ENCODE data around the gene SCAF1. TPM values are rescaled to one million over a fixed set of nuclear protein-coding genes. Genes with fewer than 3 reads are reported as not detected.

SCAF1 gene
- total and polyA plus RNA-seq, 2 of the 13 experiments (the other 11 are each of a cell fraction or from before 2014, with no cell fraction given) = 3.3 to 6.1 TPM

GRCh38 chr19:49676784-49677230, 34.8 kb downstream of the SCAF1 start (continued):
- TF ChIP-seq, protein P1, sequence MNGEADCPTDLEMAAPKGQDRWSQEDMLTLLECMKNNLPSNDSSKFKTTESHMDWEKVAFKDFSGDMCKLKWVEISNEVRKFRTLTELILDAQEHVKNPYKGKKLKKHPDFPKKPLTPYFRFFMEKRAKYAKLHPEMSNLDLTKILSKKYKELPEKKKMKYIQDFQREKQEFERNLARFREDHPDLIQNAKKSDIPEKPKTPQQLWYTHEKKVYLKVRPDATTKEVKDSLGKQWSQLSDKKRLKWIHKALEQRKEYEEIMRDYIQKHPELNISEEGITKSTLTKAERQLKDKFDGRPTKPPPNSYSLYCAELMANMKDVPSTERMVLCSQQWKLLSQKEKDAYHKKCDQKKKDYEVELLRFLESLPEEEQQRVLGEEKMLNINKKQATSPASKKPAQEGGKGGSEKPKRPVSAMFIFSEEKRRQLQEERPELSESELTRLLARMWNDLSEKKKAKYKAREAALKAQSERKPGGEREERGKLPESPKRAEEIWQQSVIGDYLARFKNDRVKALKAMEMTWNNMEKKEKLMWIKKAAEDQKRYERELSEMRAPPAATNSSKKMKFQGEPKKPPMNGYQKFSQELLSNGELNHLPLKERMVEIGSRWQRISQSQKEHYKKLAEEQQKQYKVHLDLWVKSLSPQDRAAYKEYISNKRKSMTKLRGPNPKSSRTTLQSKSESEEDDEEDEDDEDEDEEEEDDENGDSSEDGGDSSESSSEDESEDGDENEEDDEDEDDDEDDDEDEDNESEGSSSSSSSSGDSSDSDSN (CRISPR knock-in tag; IDR thresholded peaks at IDR 0.05) = no peak
- TF ChIP-seq, protein P2, sequence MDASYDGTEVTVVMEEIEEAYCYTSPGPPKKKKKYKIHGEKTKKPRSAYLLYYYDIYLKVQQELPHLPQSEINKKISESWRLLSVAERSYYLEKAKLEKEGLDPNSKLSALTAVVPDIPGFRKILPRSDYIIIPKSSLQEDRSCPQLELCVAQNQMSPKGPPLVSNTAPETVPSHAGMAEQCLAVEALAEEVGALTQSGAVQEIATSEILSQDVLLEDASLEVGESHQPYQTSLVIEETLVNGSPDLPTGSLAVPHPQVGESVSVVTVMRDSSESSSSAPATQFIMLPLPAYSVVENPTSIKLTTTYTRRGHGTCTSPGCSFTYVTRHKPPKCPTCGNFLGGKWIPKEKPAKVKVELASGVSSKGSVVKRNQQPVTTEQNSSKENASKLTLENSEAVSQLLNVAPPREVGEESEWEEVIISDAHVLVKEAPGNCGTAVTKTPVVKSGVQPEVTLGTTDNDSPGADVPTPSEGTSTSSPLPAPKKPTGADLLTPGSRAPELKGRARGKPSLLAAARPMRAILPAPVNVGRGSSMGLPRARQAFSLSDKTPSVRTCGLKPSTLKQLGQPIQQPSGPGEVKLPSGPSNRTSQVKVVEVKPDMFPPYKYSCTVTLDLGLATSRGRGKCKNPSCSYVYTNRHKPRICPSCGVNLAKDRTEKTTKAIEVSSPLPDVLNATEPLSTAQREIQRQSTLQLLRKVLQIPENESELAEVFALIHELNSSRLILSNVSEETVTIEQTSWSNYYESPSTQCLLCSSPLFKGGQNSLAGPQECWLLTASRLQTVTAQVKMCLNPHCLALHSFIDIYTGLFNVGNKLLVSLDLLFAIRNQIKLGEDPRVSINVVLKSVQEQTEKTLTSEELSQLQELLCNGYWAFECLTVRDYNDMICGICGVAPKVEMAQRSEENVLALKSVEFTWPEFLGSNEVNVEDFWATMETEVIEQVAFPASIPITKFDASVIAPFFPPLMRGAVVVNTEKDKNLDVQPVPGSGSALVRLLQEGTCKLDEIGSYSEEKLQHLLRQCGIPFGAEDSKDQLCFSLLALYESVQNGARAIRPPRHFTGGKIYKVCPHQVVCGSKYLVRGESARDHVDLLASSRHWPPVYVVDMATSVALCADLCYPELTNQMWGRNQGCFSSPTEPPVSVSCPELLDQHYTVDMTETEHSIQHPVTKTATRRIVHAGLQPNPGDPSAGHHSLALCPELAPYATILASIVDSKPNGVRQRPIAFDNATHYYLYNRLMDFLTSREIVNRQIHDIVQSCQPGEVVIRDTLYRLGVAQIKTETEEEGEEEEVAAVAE (CRISPR knock-in tag; IDR thresholded peaks at IDR 0.05; ENCODE audit: borderline replicate concordance) = no peak
- TF ChIP-seq ZNF343 (CRISPR knock-in tag; IDR thresholded peaks at IDR 0.05) (no peak), GFI1 (CRISPR knock-in tag; IDR thresholded peaks at IDR 0.05; ENCODE audit: borderline replicate concordance) (no peak), ZNF180 (CRISPR knock-in tag; IDR thresholded peaks at IDR 0.05; ENCODE audit: borderline replicate concordance, low read depth) (no peak), ZNF747 (CRISPR knock-in tag; IDR thresholded peaks at IDR 0.05; ENCODE audit: borderline replicate concordance) (no peak), DDIT3 (CRISPR knock-in tag; IDR thresholded peaks at IDR 0.05) (no peak), CEBPZ (IDR thresholded peaks at IDR 0.05; ENCODE audit: low read length) (peak; percentile 87), NONO (IDR thresholded peaks at IDR 0.05) (no peak), NONO (CRISPR knock-in tag; conservative IDR thresholded peaks at IDR 0.05) (no peak), ZSCAN12 (CRISPR knock-in tag; IDR thresholded peaks at IDR 0.05) (no peak), ZNF513 (CRISPR knock-in tag; conservative IDR thresholded peaks at IDR 0.05) (no peak), ZNF816 (CRISPR knock-in tag; IDR thresholded peaks at IDR 0.05; ENCODE audit: borderline replicate concordance) (no peak), HOXD1 (CRISPR knock-in tag; IDR thresholded peaks at IDR 0.05) (no peak)
- TF ChIP-seq, protein P3, sequence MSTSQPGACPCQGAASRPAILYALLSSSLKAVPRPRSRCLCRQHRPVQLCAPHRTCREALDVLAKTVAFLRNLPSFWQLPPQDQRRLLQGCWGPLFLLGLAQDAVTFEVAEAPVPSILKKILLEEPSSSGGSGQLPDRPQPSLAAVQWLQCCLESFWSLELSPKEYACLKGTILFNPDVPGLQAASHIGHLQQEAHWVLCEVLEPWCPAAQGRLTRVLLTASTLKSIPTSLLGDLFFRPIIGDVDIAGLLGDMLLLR (CRISPR knock-in tag; IDR thresholded peaks at IDR 0.05) = no peak
- TF ChIP-seq, protein P4, sequence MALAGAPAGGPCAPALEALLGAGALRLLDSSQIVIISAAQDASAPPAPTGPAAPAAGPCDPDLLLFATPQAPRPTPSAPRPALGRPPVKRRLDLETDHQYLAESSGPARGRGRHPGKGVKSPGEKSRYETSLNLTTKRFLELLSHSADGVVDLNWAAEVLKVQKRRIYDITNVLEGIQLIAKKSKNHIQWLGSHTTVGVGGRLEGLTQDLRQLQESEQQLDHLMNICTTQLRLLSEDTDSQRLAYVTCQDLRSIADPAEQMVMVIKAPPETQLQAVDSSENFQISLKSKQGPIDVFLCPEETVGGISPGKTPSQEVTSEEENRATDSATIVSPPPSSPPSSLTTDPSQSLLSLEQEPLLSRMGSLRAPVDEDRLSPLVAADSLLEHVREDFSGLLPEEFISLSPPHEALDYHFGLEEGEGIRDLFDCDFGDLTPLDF (CRISPR knock-in tag; IDR thresholded peaks at IDR 0.05) = peak; percentile 75; the same call in 1 of the 2 replicates

All from HepG2 (cell line).